GM18519 (cell line): ENCODE results near the gene NMNAT2.

Experiments
- ATAC-seq: cut with Tn5 transposase; IDR thresholded peaks from one replicate; pipeline ENCODE4 v1.9.1; 2021; ENCODE audit warnings: mild to moderate bottlenecking, moderate library complexity; ENCODE audit not compliant: unreplicated experiment, low FRiP score

Gene NMNAT2

DNA sequence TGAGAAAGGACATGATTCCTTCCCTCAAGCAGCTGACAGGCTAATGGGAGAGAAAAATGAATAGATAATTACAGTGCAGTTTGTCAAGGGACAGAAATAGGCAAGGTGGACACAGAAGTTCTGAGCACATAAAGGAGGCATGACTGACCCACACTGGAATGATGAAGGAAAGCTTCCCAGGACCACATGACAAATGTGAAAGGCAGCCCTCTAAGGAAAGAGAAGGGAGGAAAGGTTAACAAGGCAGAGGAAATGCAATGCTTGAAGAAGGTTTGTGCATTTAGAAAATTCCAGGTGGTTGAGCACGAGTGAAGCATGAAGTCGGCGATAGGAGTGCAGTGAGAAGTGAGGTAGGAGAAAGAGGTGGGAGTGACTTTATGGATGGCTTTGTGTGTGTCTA lies 194.7 kb downstream of the NMNAT2 start:
- ATAC-seq, result no peak

DNA sequence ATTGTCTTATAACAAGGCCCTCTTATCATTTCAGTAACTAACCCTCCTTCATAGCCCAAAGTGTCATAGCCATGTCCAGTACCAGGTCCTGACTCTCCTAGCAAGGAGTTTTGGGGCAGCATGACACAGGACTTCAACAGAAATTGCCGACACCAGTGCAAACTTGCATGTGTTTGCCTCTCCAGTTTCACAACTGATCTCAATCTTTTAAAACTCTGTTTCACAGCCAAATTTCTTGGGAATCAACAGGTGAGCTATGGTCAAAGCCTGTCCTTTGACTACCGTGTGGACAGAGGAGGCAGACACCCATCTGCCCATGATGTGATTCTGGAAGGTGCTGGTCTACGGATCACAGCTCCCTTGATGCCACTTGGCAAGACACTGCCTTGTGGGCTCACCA lies 195.3 kb downstream of the NMNAT2 start:
- ATAC-seq, result no peak

DNA sequence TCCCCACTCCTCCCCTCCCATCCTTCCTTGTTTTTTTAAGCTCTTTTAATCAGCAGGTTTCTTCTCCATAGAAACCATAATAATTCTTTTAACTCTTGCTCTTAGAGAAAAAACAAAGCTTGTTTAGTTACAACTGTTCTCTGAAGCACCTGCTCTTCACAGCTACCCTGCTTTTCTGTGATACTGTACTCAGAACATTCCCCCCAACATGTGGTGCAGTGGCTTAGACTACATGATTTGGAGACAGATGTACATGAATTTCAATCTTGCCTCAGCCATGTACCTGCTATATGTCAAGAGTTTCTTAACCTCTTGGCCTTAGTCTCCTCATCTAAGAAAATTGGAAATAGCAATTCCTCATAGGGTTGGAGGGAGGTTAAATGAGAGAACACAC lies 198.6 kb downstream of the NMNAT2 start:
- no peak for ATAC-seq

DNA sequence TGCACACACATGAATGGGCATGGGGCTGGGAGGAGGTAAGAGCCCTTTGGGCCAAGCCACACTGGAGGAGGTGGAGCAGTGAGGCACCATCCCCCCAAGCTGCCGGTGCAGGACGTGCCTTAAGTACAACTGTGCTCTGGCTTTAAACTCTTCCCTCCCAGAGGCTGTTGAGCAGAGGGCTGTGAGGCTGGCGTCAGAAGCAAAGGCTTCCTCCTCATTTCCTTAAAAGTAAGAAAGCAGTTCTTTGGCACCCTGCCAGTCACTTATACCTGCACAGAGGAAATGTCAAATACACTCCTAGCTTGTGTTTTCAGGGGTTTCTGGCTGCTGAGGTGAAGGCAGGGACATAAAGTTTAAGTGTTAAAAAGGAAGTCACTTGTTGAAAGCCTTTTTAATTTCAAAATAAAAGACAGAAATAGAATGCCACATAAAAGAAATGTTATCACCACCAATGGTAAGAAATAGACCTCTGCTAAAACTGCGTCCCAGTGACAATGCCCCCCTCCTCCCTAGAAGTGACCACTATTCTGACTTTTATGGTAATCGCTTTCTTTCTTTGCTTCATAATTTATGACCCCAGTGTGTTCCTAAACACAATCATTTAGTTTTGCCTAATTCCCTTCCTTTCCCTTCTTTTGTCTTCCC lies 199.1 kb downstream of the NMNAT2 start:
- ATAC-seq, result no peak

DNA sequence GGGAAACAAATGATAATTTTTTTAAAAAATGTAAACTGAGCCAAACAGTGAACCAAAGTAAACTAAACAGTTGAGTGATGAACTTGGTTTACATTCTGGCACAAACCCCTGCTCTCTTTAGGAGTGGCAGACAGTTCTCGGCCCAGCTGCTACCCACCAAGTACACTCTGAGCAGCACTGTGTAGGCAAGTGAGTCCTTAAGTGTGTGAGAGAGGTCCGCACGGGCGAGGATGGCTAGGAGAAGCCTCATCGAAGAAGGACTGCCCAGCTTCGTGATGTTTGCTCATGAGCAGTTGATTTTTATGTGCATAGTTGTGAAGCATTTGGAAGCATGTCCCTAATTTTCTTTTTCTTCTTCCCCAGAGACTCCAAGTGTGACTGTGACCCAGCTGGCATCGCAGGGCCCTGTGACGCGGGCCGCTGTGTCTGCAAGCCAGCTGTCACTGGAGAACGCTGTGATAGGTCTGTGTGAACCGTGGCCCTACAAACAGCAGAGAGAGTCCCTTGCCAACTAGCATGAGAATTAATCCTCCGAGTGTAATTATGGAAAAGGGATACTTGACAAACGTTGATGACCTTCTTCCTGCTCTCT lies 200.1 kb downstream of the NMNAT2 start:
- no peak for ATAC-seq

DNA sequence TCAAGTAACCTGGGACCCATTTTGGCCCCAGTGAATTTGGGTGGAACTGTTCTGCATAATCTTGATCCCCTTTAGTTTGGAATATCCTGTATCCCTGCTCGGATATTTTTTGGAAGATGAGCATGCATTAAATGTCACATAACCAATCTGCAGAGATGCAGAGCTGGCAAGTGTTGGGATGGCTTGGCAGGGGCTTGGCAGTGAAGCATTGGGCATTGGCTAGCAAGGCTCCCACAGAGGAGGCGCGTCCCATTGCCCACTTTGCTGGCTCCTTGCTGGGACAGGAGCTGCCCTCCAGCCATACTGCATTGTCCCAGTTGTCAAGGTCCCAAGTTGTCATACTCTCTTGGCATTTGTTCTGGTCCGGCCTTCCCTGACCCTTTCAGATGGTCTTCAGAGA lies 202.2 kb downstream of the NMNAT2 start:
- no peak for ATAC-seq

DNA sequence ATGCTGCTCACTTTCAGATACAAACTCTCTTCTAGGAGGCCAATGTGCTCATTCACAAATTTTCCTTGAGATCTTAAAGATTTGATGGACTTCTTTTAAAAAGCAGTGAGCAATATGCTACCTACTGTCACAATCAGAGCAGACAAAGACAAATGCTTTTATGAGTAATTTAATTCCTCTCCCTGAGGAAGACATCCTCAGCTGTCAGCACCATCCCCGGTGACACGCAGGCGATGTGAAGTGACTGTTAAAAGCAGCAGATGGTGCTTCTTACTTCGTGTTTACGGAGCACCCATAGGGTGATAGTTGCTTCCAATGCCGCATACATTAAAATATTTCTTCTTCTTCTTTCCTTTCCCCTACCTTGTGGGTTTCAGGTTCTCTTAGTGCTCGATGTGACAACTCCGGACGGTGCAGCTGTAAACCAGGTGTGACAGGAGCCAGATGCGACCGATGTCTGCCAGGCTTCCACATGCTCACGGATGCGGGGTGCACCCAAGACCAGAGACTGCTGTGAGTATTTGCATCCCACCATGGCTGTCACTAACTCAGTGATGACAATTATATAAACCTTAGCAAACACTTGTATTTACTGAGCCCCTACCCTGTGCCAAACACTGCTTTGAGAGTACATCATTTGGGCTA lies 203.0 kb downstream of the NMNAT2 start:
- no peak for ATAC-seq

DNA sequence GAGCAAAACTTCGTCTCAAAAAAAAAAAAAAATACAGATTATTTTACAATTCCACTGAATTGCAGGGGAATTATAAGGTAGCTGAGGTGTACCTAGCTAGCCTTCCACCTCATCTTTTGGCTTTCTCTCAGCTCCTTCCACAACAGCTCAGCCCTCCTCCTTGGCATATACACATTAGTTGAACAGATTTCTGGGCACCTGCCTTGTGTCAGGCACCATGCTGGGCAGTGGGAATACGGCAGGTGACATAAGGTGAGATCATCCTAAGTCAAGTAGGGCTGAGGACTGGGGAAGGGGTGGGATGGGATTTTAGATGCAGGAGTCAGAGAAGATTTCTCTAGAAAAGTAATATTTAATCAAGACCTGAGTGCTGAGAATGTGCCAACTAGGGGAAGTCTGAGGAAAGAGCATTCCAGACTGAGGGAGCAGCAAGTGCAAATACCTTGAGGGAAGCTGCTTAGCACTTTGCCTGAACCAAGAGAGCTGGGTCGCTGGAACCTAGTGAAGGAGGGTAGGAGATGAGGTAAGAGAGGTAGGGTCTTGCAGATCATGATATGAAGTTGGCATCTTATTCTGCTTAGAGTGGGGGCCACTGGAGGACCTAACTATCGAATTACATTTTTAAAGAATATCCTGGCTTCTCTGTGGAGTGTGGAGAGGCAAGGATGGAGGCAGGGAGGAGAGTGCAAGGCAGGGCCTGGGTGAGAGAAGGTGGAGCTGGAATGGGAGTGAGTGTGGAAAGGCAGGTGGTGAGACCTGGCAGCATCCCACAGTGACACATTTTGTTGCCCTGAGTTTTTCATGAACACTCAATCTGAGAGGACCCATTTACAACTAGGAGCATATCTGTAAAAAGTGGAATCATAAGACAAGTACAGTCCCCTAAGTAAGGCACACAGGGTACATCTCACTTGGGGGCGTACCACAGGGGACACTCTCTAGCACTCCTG lies 203.9 kb downstream of the NMNAT2 start:
- no peak for ATAC-seq

DNA sequence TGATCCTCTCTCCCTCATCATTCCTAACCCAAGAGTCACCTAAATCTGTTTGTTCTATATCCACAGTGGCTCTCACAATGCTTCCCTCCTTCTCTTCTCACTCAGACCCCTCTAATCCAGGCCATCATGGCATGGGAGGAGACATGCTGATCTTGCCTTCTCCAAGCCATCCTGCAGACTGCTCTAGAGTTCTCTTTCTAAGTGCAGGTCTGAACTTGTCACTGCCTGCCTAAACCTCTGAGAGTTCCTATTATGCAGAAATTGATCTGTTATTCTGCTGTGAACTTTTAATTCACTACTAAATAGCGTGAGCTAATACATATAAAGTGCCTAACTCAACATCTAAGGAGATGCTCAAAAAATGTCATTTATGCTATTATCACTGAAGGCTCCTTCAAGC lies 205.3 kb downstream of the NMNAT2 start:
- no peak for ATAC-seq

DNA sequence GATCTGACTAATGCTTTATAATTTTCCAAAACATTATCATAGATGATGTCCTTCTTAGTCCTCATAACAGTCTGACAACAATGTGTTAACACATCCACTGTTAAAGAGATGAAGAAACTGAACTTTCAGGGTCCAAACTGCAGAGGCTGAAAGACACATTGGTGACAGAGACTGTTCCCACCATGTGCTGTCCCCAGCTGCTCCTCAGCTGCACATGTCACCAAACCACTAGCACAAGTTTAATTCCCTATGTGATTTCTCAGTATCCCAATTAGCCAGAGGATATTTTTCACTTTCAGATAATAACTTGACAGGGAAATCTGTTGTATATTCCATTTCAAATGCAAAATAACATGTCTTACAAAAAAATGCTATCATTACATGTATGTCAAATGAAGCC lies 207.5 kb downstream of the NMNAT2 start:
- no peak for ATAC-seq

DNA sequence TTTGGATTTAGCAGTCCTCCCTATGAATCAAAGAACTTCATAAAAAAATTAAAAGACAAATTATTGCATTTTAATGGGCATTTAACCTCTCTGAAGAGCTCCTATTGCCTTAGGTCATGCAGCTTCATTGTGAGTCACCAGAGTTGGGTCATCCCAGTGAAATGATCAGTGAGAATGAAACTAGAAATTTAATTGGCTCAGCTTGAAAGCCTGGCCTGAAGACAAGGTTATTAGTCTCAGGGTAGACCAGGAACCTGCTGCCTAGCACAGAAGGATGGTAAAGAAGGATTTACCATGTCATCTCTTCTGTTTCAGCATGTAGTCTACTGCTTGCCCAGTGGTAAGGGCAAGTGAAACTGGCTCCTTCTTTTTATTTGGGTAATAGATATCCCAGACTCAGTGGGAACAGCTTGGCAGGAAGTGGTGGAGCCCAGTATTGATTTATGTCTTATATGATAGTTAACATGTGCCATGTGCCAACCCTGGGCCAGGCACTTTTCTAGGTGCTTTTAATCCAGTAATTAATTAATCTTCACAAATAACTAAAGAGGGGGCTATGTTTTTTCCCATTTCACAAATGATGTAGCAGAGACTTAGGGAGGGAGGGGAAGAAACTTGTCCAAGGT lies 208.5 kb downstream of the NMNAT2 start:
- ATAC-seq, result peak; percentile 53

DNA sequence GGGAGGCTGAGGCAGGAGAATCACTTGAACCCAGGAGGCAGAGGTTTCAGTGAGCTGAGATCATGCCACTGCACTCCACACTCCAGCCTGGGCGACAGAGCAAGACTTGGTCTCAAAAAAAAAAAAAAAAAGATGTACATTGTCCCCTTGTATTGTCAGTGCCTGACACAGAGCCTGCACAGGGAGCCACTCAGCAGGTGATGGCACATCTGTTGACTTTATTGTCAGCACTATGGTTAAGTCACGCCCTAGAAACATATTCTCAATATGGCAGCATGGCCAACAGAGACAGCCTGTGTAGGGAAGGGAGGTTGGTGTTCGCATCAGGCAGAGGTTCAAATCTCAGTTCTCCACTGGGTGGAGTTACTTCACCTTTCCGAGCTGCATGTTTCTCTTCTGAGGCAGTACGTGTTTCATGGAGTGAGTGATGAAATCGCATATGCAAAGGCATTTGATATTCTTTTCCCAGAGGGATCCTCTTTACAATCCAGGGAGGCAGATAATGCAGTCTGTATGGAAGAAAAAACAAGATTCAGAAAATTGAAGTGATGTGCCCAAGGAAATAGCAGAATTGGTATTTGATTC lies 211.6 kb downstream of the NMNAT2 start:
- ATAC-seq, result no peak

DNA sequence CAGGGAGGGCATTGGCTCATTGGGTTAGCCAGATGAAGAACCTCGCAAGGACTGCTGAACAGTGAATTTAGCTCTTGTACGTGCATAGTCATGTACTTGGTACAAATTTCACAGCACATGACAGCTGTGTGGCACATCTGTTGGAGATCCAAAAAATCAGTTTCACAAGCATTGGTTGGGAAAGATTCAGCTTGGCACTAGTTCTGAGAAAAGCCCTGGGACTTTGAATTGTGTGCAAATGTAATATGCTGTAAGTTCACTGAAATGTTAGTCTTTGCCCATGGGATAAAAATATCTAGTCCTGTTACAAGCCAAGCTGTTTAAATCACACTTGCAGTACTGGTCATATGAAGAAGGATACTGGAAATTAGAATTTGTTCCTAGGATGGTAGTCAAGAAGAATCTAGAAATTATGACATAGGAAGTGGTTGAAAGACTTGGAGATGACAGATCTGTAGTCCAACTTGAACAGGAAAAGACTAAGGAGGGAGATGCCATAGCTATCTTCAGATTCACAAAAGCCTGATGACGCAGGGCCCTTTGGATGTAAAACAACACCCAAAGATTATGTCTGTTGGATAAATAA lies 212.9 kb downstream of the NMNAT2 start:
- ATAC-seq, result no peak

DNA sequence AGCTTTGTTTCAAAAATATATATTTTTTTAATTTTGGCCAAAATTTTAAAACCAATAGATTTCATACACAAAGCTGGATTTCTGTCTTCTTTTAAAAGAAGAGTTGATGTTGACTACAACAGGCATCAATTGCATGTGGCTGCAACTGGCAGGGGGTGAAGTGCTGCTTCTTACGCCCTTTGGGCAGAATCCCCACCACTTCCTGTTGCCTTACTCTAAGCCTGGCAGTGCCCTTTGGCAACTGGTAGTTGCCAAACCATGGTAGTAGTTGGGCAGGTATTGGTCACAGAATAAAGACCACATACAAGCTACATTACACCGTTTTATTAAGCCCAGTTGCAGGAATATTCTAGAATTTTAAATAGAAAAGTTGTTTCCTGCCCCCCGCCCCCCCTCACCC lies 215.1 kb downstream of the NMNAT2 start:
- ATAC-seq, result no peak

DNA sequence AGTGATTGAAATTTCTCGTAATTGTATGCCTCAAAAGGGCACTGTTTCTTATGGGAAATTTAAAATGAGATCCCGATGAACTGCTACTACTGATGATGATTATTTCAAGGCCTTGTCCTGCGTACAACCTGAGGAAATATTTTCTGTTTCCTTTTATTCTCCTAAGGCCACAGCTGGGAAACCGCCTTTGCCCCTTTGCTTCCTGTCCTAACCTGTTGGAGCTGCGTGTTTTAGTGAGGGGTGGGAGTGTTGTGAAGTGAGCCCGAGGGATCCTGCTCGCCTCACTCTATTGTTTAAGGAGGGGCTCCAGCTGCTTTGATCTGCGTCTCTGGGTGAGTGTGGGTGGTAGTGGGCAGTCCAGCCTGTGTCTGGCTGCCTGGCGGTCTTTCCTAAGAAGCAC lies 217.7 kb downstream of the NMNAT2 start:
- ATAC-seq, result no peak

DNA sequence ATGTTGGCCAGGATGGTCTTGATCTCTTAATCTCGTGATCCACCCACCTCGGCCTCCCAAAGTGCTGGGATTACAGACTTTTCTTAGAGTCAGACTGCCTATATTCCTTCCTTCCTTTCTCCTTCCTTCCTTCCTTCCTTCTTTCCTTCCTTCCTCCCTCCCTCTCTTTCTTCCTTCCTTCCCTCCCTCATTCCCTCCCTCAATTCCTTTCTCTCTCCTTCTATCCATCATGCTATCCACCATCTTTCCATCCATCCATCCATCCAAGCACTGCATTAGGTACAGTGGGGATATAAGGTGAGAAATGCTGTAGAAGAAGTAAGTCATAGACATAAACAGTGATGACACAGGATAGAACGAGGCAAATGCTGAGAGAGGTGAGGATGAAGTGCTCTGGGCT lies 218.9 kb downstream of the NMNAT2 start:
- no peak for ATAC-seq

DNA sequence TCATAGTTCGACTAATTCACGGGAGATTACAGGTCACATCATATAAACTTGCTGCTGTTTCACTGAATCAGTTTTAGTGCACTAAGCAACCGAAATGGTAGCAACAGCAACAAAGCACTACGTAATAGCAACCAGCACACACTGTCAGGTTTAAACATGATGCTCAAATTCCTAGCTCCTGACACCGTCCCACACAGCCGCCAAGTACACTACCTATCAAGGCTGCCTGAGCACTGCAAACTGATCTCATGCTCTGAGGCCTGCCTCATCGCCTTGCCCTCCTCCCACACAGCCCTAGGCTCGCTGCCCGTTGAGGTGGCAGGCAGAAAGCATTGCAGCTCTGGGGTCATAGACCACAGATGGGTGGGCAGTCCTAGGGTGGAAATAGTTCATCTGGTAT lies 219.7 kb downstream of the NMNAT2 start:
- ATAC-seq, result no peak
